ENCODE measurements around the gene TUBB6.

TUBB6 gene

DNA sequence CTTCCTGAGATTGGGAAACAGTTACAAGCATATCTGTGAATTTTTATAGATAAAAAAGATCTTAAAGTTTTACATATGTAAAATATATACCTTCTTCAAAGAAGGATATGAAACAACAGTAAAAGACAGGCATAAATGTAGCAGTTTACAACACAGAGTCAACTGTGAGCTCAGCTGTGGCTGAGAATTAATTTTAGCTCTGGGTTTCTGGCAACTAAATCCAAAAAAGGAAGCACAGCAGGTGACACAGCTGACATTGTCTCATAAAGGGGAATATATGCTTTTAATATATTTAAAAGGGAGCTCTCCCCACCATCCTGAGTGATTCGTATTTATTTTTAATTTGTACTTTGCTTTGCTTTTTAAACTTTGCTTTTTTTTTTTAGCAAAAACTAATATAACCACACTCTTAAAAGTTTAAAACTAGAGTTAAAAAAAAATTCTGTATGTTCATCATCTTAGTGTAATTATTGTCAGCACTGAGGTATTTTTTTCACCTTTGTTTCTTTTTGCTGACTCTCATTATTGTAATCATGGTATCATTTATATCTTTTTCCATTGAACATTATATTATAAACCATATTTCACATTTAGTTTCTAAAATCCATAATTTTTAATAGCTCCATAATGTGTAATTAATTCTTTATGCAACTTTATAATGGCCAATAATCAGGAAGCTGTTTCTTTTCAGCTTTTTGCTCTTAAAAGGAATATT lies 6.7 kb downstream of the TUBB6 start:
- DNase-seq (ENCODE audit: low read depth in 3 of 3) = no peak

DNA sequence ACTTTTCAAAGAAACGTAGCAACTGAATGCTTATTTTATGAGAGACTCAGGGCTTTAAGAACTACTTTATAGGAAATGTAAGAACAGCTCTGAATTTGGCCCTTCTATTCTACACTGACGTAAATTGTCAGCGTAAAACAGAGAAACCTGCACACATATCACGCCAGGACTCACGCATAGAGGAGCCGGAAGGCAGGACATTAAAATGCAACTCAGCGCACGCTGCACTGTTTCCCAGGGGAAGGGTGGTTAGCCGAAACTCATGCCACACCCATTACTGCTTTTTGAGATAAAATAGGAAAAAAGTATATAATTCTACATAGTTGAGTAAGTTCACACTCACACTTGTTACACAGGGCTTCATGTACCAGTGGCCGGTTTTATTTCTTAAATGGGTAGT lies 7.4 kb downstream of the TUBB6 start:
- DNase-seq (ENCODE audit: low read depth in 3 of 3) = no peak

DNA sequence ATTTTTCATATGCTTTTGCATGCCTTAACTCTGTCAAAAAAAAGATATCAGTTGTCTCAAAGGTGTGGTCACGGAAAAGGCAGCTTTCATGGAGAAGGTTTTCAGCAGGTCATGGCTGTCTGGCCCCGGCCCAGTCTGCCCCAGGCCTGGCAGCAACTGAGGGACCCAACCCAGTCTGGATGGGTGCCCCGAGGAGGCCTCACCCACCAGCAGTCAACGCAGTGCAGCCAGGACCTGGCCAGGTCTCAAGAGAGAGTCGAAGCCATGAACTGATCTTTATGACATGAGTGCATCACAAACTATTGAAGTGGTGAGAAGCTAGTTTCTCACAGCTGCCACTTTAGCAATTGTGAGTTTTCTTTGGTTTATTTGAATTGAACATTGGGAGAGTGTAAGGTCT lies 7.9 kb downstream of the TUBB6 start:
- DNase-seq (ENCODE audit: low read depth in 3 of 3) = no peak

DNA sequence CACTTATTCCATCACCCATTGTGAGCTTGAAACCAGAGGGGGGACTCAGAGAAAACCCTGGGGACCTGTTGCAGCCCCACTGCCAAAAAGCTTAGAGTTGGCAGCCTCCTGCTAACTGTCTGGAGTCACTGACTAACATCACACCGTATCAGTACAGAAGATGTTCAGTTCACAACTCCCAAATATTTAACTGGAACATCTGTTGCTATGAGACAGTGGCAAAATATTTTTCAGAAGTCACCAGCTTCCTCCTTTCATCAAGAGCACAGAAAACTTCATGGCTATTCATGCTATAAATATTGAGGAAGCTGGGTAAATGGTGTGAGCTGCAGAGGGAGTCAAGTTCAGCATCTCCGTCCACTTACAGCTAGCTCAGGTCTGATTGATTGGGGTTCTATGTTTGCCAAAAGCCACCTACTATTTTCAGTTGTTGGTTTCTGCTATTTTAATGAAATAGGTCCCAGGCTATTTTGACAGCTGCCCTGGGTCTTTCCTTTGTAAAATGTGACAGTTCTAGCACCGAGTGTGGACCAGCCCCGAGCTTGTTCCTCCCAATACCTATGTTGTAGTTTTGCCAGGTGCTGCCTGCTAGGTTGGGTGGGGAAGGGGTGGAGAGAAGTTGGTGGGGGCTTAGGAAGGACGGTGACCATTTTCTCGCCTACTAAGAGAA lies 9.8 kb downstream of the TUBB6 start:
- no peak for DNase-seq (ENCODE audit: low read depth in 3 of 3)

DNA sequence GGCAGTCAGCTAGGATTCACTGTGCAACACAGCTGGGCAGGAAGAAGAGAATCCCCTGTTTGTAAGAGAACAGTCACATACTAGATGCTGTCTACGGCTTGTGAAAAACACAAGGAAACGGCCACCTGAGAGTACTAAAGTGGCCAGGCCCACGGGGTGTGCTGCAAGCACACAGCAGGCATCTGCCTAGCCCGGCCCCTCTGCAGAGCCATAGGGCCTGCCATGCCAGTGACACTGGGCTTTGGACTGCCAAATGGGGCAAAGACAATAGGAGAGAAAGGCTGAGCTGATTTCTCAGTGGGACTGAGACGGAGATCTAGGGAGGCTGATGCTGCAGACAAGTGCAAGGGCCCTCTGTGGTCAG lies 10.3 kb downstream of the TUBB6 start:
- DNase-seq (ENCODE audit: low read depth in 3 of 3) = no peak

DNA sequence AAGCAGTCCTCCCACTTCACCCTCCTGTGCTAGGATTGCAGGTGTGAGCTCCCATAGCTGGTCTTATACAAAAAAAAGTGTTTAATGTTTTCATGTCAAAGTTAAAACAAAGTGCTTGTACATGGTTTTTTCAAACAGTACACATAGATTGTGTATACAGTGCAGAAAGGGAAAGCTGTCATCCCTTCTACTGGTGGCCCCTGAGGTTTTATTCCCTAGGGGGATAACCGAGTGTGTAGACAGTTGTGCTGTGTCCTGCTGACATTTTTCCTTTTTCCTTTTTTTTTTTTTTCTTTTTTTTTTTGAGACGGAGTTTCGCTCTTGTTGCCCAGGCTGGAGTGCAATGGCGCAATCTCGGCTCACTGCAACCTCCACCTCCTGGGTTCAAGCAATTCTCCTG lies 10.8 kb downstream of the TUBB6 start:
- DNase-seq (ENCODE audit: low read depth in 3 of 3) = no peak

DNA sequence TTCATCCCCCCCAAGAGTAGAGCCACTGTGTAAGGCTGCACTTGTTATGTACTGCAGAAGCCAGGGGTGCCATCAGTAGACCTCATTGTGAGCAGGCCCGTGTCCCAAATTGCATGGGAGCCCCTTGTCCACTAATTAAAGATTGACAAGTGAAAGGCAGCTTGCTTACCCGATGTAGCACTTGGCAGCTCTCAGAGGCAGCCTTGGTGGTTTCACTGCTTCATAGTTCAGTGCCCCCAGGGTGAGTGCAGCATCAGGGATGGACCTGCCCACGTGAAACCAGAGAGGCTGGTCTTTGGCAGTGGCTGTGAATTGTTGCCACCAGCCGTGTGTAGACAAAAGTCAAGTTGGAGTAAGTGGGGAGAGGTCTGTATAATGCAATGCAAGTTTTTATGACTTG lies 13.3 kb downstream of the TUBB6 start:
- no peak for DNase-seq (ENCODE audit: low read depth in 3 of 3)

DNA sequence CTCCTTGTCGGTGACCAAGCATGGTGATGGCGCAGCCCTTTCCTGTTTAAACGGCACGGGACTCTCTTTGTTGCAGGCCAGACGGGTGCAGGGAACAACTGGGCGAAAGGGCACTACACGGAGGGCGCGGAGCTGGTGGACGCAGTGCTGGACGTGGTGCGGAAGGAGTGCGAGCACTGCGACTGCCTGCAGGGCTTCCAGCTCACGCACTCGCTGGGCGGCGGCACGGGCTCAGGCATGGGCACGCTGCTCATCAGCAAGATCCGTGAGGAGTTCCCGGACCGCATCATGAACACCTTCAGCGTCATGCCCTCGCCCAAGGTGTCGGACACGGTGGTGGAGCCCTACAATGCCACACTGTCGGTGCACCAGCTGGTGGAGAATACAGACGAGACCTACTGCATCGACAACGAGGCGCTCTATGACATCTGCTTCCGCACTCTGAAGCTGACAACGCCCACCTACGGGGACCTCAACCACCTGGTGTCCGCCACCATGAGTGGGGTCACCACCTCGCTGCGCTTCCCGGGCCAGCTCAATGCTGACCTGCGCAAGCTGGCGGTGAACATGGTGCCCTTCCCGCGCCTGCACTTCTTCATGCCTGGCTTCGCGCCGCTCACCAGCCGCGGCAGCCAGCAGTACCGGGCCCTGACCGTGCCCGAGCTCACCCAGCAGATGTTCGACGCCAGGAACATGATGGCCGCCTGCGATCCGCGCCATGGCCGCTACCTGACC lies 17.1 kb downstream of the TUBB6 start:
- DNase-seq (ENCODE audit: low read depth in 3 of 3) = no peak

DNA sequence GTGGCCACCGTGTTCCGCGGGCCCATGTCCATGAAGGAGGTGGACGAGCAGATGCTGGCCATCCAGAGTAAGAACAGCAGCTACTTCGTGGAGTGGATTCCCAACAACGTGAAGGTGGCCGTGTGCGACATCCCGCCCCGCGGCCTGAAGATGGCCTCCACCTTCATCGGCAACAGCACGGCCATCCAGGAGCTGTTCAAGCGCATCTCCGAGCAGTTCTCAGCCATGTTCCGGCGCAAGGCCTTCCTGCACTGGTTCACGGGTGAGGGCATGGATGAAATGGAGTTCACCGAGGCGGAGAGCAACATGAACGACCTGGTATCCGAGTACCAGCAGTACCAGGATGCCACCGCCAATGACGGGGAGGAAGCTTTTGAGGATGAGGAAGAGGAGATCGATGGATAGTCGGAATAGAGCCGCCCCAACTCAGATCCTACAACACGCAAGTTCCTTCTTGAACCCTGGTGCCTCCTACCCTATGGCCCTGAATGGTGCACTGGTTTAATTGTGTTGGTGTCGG lies 17.7 kb downstream of the TUBB6 start:
- DNase-seq (ENCODE audit: low read depth in 3 of 3) = no peak

DNA sequence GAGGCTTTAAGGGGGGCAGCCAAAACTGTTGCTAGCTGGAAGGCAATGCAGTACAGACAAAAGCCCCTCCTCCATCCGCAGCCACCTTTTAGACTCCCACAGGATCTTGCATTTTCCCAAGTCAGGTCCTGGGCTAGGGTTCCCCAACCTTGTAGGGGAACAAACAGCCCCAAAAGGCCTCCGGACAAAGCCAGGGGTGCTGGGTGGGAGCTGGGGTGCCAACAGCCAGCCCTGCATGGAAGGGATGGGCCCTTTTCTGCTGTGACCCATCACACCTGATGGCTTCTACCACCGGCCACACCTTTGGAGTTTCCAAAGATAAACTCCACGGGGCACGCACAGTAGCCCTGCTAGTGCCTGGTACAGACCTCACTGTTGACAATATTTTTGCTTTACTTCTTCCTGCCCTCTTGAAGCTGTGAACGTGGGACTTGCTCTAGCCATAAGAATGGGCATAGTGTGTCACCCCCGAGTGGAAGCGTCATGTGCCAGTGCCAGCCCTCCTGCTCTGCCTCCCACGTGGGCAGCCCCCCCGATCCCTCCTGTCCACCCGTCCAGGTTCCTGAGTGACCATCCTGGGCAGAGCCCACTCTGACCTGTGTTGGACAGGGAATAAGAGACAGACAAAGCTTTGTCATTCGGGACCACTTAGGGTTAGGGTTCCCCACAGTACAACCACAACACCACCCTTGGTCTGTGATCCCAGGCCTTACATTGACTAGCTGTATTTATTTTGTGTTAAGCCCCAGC lies 18.8 kb downstream of the TUBB6 start:
- DNase-seq (ENCODE audit: low read depth in 3 of 3) = no peak

DNA sequence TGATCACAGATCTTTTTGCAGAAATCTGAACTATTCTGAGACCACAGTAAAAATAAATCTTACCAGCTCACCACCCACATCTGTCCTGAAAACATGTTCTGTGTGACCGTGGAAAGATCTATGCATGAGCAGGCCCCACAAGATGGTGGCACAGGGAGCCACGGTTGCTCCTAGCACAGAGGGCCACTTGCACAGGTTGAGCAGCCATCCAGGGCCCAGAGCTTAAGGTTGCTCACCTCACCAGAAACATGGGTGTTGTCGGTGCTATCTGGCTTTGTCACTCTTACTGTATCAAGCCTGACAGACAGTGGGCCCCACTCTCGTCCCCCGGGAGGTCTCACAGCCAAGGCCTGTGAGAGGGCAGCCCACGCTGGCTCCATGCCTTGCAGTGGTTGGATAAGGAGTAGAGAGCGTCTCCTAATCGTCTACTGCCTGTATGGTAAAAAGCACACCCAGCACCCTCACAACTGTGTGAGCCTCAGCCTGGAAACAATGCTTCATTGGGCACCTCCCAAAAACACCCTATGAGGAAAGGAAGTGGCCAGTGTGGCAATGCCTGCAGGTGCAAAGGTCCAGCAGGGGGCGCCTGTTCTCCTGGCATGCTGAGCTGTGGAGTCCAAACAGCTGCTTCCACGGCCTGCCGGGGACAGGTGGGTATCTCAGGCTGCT lies 19.6 kb downstream of the TUBB6 start:
- DNase-seq (ENCODE audit: low read depth in 3 of 3) = peak; percentile 46 to 78 (median 55)

DNA sequence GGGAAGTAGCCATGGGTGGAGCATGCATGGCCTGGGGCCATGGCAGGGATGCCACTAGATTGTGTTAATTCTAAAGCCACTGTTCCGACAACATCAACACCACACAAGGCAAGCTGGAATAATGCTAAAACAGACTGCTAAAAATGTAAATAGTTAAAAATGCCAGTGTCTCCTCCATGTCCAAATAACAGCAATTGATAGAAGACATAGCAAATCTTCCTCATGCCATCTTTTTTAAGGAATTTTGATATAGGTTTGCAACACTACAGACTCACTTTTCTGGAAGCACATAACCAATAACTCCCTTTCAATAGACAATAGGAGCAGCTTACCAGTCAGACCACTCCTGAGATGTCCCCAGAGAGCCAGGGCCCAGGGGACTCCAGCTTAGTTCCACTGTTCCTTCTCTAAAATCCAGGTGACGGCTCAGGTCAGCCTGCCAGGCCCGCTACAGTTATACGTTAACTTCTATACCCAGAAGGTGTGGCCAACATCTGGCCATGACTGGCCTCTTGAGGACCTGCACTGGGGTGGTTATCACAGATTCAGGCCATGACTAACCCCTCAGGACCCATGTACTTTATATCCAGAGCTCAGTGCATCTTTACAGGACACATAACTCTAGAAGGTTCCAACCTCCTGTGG lies 20.3 kb downstream of the TUBB6 start:
- no peak for DNase-seq (ENCODE audit: low read depth in 3 of 3)

DNA sequence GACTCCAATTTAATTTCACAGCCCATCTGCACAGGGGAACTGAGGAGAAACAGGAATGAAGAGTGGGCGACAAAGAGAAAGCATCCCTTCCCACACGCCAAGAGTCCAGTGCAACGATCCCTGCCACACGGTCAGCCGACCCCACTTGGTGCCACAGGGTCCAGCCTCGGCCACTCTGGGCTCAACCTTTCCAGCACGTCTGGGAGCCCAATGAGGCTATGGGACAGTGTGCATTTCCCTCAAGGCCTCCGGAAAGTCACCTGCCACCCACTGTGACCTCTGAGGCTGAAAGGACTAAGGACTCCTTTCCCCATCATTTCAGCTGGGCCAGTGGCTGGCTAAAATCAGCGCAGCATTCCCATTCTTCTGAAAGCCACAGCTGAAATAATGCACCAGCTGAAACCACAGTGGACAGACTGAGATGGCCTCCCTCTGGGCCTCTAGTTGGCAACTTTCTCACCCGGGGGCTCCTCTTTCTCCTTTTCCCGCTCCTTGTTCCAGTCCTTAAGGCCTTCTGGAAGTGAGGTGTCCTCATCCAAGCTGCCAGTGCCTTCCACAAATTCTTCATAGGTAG lies 21.2 kb downstream of the TUBB6 start:
- no peak for DNase-seq (ENCODE audit: low read depth in 3 of 3)

DNA sequence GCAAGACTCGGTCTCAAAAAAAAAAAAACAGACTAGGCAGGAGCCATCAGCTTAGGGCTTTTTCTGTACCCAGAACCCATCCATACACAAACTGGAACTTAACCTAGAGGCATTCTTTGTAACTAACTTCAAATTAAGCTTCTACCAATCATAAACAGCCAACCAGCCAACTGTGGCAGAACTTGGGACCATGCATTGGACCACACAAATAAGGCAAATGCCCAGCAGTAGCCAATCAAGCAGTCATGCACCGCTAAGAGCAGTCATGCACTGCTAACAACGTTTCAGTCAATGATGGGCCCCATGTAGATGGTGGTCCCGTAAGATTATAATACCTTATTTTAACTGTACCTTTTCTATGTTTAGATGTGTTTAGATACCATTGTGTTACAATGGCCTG lies 22.7 kb downstream of the TUBB6 start:
- DNase-seq (ENCODE audit: low read depth in 3 of 3) = no peak

DNA sequence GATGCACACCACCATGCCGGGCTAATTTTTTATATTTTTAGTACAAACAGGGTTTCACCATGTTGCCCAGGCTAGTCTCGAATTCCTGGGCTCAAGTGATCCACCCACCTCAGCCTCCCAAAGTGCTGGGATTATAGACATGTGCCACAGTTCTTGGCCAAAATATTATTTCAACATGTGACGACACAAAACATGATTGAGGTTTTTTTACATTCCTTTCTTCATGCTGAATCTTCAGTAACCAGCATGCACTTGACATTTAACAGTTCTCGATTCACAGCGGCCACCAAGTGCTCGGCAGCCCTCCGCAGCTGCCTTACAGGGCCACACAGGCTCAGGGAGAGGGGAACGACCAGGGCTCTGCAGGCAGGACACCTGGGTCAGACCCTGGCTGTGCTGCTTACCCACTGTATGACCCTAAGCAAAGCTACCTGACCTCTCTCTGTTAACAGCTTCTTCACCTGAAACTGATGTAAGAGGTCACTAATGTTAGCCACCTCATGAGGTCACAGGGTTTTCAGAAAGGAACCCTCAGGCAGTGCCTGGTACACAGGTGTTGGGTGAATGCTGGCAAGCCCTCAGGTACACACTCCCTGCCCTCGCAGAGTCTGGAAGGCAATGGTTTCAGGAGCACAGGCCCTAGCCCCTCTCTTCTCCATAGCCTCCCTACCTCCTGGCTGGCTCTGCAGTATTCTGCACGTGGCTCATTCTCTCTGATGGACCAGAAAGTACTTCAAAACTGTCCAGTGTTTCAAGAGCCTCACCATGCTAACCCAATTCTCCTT lies 25.7 kb downstream of the TUBB6 start:
- DNase-seq (ENCODE audit: low read depth in 3 of 3) = no peak

DNA sequence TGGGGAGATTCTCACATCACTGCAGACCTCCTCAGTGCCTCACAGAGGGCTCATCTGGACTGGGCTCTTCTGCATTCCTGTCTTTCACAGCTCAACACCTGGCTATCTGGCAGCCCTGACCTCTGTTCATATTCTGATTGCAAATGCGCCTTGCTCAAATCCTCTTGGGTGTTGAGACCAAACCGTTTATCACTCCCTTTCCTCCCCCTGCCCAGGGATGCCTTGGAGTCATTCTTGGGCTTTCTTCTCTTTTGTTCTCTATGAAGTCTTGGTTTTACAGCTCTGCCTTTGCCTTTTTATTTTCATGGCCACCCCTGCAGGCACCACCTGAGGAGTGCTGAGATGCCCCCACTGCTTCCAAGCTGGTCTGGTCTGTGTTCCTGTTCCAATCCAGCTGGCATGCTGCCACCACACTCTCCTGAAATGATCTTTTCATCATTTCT lies 26.3 kb downstream of the TUBB6 start:
- no peak for DNase-seq (ENCODE audit: low read depth in 3 of 3)

DNA sequence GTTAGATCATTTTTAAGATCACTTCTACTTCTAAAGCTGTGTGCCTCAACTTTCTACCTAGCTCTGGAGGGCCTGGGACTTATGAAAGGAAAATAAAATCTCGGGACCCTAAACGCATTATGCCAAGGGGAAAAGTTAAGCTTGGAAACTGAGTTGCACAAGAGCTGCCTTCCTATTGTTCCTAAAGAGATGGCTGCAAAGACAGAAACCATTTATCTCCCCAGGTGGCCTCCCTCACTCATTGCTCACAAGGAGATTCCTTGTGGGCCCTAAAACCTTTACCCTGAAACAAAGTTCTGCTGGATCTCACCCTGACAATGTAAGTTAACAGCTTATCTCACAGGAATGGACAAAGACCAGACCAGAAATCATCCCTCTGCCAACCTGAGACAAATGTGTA lies 26.8 kb downstream of the TUBB6 start:
- no peak for DNase-seq (ENCODE audit: low read depth in 3 of 3)

DNA sequence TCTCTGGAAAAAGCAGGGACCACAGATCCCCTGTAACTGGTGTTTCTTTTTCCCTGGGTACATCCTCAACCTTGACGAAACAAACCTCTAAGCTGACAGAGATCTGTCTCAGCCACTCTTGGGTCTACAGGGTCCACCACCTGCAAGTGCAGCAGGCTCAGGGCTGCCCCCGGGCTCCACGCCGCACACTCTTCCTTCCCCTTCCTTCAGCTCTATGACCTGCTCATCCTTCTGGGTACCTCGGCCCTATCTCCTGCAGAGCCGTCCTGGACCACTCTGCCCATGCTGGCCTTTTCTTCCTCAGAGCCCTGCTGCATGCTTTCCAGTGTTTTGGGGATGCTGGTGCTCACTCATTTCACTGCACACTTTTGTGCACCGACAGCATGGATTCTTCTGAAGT lies 27.5 kb downstream of the TUBB6 start:
- no peak for DNase-seq (ENCODE audit: low read depth in 3 of 3)

DNA sequence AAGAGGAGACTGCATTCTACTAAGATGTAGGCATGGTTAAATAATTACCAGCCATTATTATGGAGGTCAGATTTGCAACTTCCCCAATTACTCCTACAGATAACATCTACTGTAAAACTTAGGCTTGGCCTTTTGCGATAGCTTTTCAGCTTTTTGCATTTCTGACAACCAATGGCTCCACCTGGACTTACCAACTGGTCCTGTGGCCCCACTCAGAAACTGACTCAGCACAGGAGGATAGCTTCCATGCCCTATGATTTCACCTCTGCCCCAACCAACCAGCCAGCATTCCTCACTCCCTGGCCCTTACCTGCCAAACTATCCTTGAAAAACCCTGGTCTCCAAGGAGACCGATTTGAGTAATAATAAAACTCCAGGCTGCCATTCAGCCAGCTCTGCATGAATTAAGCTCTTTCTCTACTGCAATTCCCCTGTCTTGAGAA lies 28.2 kb downstream of the TUBB6 start:
- DNase-seq (ENCODE audit: low read depth in 3 of 3) = no peak

DNA sequence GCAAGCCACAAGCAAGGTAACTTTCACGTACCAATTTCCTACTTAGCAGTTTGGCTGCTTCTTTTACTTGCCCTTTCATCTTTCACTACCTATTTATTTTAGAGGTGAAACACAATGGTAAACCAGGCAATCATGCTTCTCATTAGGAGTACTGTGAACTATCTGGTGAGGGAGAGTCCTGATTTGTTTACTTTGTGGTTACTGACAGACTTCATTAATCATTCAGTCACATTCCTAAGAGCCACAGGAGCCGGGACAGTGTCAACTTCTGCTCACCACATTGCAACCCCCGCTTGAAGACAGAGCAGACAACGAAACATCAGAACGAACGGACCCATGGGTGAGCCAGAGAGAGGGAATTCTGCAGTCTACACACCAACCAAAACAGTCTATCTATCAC lies 28.8 kb downstream of the TUBB6 start:
- DNase-seq (ENCODE audit: low read depth in 3 of 3) = no peak

All from stimulated activated CD4-positive, alpha-beta T cell treated with anti-CD3 and anti-CD28 coated beads, TNF-alpha, amount 100 ng/mL, for 24 hours (primary cell).